Measurements from ENCODE around the gene AGBL3.
"Not testable (repeated sequence)": the region's sequence is repeated elsewhere in the genome, so short reads cannot be mapped to it uniquely, and the experiment has no call there.

Gene AGBL3

GRCh38 chr7:135078051-135078450 lies 91.7 kb downstream of the AGBL3 start:
- no peak for DNase-seq

DNA sequence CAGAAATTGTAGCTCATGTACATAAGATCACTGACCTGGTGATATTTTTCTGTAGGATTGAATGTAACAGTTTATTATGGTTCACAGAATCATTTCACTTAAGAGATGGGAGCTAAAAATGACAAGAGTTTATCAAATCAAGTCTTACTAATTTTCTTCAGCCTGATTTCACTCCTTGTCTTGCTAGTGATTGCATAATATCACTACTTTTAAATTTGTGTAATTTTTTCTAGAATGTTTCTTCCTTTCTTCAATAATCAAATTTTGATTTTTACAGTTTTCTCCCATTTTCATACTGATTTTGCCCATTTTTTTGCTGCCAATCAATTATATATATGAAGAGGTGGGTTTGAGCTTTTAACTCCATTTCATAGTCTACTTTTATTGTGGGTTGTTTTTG lies 92.8 kb downstream of the AGBL3 start:
- no peak for DNase-seq

GRCh38 chr7:135083005-135083404 lies 96.7 kb downstream of the AGBL3 start:
- no peak for DNase-seq

DNA sequence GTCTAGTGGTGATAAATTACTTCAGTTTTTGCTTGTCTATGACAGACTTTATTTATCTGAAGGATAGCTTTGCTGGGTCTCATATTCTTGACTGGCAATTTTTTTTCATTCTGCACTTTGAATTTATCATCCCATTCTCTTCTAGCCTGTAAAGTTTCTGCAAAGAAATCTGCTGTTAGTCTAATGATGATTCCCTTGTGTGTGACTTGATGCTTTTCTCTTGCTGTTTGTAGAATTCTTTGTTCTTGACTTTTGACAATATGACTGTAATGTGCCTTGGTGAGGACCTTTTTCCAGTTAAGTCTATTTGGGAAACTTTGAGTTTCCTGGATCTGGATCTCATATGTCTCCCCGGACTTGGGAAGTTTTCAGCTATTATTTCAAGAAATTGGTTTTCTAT lies 102.3 kb downstream of the AGBL3 start:
- DNase-seq, result no peak

GRCh38 chr7:135091717-135092116 lies 105.4 kb downstream of the AGBL3 start:
- DNase-seq, result no peak

GRCh38 chr7:135094472-135095237 lies 108.3 kb downstream of the AGBL3 start:
- DNase-seq, result no peak

GRCh38 chr7:135095450-135095849 lies 109.1 kb downstream of the AGBL3 start:
- no peak for DNase-seq

DNA sequence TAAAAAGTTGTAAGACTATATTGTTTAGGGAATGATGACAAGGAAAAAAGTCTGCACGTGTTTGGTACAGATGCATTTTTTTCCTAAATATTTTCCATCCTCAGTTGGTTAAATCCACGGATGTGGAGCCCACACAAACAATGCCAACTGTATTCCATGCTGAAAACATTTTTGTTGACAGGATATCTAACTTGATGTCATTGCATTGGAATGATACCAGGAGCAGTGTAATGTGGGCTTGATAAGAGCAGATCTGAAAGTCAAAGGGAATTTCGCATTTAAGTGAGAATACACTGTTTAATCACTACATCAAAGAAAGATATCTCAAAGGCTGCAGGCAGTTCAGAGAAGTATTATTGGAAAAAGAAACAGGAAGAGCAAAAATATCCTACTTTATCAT lies 112.1 kb downstream of the AGBL3 start:
- DNase-seq, result no peak

DNA sequence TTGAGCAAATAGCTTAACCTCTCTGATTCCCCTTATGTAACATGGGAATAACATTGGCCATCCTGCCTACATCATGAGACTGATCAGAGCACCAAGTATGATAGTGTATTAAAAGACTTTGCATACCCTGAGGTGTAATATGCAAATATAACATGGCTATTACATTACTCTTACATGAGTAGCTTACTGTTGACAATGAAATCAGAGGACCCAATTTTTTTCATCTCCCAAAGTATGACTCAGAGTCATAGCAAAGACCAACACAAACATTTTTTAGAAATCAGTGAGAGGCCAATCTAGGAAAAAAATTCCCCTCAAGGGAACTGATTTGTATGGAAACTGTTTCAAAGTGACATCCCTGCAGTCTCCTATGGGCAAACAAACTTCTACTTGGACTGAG lies 114.5 kb downstream of the AGBL3 start:
- DNase-seq, result no peak

GRCh38 chr7:135102372-135102771 lies 116.1 kb downstream of the AGBL3 start:
- peak; percentile 43 for DNase-seq

- DNase-seq, result no peak
These were observed 123.3 kb downstream of the AGBL3 start for GRCh38 chr7:135109562-135109961.

- no peak for DNase-seq
These were observed 123.7 kb downstream of the AGBL3 start for GRCh38 chr7:135109976-135110375.

DNA sequence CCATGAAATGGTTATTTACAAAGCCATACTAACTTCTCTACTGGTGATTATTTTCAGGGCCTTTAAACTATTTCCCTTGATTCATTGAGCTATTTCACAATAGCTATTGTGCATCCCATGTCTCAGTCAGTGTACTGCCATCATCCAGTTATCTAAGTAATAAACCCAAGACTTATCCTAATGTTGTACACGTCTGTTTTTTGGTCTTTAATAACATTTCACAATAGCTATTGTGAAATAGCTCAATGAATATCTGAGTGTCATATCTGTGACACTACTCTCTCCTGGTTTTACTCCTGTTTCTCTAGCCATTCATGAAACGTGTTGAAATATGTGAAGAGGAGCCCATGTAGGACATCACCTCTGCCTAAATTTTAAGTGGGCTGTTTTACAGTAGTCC lies 125.1 kb downstream of the AGBL3 start:
- no peak for DNase-seq

- no peak for DNase-seq
These were observed 128.3 kb downstream of the AGBL3 start for GRCh38 chr7:135114622-135115021.

DNA sequence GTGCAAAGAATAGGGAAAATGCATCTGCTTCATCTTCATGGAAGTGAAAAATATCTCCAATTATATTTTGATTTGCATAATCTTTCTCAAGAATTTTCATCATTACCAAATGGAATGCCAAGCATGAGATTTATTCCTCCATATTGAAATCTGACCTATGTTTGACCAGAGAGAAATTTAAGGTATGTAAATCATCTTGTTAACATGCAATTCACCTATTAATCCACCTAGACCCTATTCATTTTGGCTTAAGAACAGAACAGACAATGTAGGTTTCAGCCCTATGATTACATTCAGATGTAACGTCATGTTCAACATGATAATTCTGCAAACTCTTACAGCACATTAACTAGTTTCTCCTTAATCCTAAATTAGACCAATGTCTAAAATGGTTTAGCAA lies 130.8 kb downstream of the AGBL3 start:
- DNase-seq, result no peak

GRCh38 chr7:135121868-135122267 lies 135.6 kb downstream of the AGBL3 start:
- DNase-seq, result no peak

GRCh38 chr7:135124631-135125030 lies 138.3 kb downstream of the AGBL3 start:
- DNase-seq, result not testable (repeated sequence)

- no peak for DNase-seq
These were observed 142.6 kb downstream of the AGBL3 start for GRCh38 chr7:135128931-135129330.

GRCh38 chr7:135129579-135129978 lies 143.3 kb downstream of the AGBL3 start:
- no peak for DNase-seq

DNA sequence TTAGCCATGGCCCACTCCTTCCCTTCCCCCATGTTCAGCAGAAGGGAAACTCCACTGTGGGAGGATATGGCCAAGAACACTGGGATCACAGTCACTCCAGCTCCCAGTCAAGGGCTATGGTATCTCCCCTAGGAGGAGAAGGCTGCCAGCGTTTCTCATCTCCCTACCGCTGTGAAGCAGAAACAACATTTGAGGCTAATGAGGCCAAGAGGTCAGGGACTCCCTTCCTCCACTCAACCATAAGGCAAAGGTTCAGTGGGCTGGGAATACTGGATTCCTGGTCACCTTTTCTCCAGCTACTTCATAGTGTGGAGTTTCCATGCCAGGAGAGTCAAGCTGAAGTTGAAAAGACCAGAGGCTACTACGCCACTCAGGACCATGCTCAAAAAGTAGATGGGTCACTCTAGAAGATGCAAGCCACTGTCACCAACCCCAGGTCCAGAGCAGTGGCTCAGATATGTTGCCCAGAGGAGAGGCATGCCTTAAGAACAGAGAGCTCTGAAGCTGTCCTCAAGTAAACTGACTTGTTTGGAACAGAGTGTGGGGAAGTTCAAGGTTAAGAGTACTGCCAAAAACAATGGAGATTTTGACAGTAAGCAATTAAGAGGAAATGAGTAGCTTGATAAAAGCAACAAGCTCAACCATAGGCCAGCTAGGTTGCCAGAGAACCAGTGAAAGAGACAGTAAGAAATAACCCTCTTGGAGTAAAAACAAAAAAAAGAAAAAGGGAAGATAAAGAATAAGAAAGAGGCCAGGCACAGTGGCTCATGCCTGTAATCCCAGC lies 157.8 kb downstream of the AGBL3 start:
- DNase-seq, result no peak

GRCh38 chr7:135147341-135147898 lies 161.1 kb downstream of the AGBL3 start:
- DNase-seq, result peak; percentile 12

GRCh38 chr7:135147899-135148721 lies 161.8 kb downstream of the AGBL3 start, which contains the start of gene TMEM140:
TSS of gene TMEM140 (plus strand) at chr7:135148072. CDS start at chr7:135164442, 16,370 bp downstream.
- DNase-seq, result peak; percentile 82

All from activated CD4-positive, alpha-beta T cell treated with anti-CD3 and anti-CD28 coated beads, Interleukin-2, amount 50 U/mL, for 16 hours (primary cell).